SK-N-SH (cell line): ENCODE results near the gene PIGN.

Experiments used
- EP300 ChIP-seq, 2 experiments: IDR thresholded peaks; 2 replicates each; pipeline versions ENCODE4 v1.4.0 to v1.6.1; 2012; ENCODE audit warnings: borderline replicate concordance in 1 of 2, low read depth in 1 of 2, low read length in 1 of 2
- FOXJ3 ChIP-seq: sonication (generic); formaldehyde crosslinking; IDR thresholded peaks from 2 replicates; pipeline ENCODE4 v1.5.1; 2020; ENCODE audit warnings: mild to moderate bottlenecking, missing genetic modification reagents
- MXI1 ChIP-seq: IDR thresholded peaks from 2 replicates; pipeline ENCODE4 v1.6.1; 2012; ENCODE audit warnings: mild to moderate bottlenecking, low read depth, low read length, improper control_type of control experiment
- POLR2AphosphoS5 ChIP-seq: IDR thresholded peaks from 2 replicates; pipeline ENCODE4 v1.6.1; 2012; ENCODE audit warnings: low read depth, low read length
- RAD21 ChIP-seq: IDR thresholded peaks from 2 replicates; pipeline ENCODE4 v1.6.1; 2012; ENCODE audit warnings: mild to moderate bottlenecking, low read length
- RCOR1 ChIP-seq: fragments of 150-350 bp; IDR thresholded peaks from 2 replicates; pipeline ENCODE4 v1.6.1; 2017; ENCODE audit warnings: antibody characterized with exemption, low read length
- SIN3A ChIP-seq: IDR thresholded peaks from 2 replicates; pipeline ENCODE4 v1.6.1; 2012; ENCODE audit warnings: low read depth, mild to moderate bottlenecking, low read length, moderate library complexity, borderline replicate concordance
- TF ChIP-seq, protein P1 (sequence below): fragments of 200-600 bp; sonication (generic); IDR thresholded peaks from 2 replicates; pipeline ENCODE4 v1.6.1; 2017; ENCODE audit warnings: antibody characterized with exemption, mild to moderate bottlenecking, moderate library complexity
- TF ChIP-seq, protein P2 (sequence below): fragments of 150-350 bp; IDR thresholded peaks from 2 replicates; pipeline ENCODE4 v1.6.1; 2017; ENCODE audit warnings: antibody characterized with exemption, low read length, low read depth, borderline replicate concordance
- TF ChIP-seq, protein P3 (sequence below): IDR thresholded peaks from 2 replicates; pipeline ENCODE4 v1.6.1; 2012; ENCODE audit warnings: mild to moderate bottlenecking, low read depth, low read length, moderate library complexity
- TF ChIP-seq, protein P4 (sequence below): IDR thresholded peaks from 2 replicates; pipeline ENCODE4; 2012

DNA sequence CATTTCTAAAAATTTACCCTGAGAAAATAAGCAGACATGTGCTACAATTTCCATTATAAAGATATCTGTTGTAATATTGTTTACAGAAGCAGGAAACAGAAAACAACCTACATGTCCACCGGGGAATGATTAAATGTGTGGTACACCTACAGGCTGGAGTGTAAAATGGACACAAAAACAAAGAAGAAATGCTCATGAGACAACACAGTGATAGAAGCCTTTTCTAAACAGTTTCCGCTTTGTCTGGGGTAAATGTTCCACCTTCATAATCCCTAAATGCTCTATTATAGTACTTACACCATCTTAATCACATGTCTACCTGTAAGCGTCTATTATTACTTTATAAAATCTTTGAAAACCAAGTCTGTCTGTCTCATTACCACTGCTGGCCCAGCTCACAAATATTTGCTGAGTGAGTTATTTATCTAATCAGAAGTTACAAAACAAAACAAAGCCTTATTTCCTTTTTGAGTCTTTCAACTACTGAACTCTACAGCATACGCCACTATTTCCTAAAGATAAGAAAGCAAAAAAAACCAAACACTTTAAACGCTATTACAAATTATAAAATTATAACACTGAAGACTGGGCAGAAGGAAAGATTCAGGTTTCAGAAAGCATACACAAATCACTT is 95.3 kb downstream of the PIGN start:
- TF ChIP-seq RAD21 (no peak), MXI1 (no peak), SIN3A (no peak), FOXJ3 (CRISPR knock-in tag) (no peak), RCOR1 (no peak), EP300 (IDR thresholded peaks at IDR 0.05; ENCODE audit: borderline replicate concordance in 1 of 2, low read depth in 1 of 2, low read length in 1 of 2) (no peak), POLR2AphosphoS5 (no peak)
- TF ChIP-seq, protein P1, sequence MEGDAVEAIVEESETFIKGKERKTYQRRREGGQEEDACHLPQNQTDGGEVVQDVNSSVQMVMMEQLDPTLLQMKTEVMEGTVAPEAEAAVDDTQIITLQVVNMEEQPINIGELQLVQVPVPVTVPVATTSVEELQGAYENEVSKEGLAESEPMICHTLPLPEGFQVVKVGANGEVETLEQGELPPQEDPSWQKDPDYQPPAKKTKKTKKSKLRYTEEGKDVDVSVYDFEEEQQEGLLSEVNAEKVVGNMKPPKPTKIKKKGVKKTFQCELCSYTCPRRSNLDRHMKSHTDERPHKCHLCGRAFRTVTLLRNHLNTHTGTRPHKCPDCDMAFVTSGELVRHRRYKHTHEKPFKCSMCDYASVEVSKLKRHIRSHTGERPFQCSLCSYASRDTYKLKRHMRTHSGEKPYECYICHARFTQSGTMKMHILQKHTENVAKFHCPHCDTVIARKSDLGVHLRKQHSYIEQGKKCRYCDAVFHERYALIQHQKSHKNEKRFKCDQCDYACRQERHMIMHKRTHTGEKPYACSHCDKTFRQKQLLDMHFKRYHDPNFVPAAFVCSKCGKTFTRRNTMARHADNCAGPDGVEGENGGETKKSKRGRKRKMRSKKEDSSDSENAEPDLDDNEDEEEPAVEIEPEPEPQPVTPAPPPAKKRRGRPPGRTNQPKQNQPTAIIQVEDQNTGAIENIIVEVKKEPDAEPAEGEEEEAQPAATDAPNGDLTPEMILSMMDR = no peak
- TF ChIP-seq, protein P2, sequence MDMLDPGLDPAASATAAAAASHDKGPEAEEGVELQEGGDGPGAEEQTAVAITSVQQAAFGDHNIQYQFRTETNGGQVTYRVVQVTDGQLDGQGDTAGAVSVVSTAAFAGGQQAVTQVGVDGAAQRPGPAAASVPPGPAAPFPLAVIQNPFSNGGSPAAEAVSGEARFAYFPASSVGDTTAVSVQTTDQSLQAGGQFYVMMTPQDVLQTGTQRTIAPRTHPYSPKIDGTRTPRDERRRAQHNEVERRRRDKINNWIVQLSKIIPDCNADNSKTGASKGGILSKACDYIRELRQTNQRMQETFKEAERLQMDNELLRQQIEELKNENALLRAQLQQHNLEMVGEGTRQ = no peak
- TF ChIP-seq, protein P3, sequence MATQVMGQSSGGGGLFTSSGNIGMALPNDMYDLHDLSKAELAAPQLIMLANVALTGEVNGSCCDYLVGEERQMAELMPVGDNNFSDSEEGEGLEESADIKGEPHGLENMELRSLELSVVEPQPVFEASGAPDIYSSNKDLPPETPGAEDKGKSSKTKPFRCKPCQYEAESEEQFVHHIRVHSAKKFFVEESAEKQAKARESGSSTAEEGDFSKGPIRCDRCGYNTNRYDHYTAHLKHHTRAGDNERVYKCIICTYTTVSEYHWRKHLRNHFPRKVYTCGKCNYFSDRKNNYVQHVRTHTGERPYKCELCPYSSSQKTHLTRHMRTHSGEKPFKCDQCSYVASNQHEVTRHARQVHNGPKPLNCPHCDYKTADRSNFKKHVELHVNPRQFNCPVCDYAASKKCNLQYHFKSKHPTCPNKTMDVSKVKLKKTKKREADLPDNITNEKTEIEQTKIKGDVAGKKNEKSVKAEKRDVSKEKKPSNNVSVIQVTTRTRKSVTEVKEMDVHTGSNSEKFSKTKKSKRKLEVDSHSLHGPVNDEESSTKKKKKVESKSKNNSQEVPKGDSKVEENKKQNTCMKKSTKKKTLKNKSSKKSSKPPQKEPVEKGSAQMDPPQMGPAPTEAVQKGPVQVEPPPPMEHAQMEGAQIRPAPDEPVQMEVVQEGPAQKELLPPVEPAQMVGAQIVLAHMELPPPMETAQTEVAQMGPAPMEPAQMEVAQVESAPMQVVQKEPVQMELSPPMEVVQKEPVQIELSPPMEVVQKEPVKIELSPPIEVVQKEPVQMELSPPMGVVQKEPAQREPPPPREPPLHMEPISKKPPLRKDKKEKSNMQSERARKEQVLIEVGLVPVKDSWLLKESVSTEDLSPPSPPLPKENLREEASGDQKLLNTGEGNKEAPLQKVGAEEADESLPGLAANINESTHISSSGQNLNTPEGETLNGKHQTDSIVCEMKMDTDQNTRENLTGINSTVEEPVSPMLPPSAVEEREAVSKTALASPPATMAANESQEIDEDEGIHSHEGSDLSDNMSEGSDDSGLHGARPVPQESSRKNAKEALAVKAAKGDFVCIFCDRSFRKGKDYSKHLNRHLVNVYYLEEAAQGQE = no peak
- TF ChIP-seq, protein P4, sequence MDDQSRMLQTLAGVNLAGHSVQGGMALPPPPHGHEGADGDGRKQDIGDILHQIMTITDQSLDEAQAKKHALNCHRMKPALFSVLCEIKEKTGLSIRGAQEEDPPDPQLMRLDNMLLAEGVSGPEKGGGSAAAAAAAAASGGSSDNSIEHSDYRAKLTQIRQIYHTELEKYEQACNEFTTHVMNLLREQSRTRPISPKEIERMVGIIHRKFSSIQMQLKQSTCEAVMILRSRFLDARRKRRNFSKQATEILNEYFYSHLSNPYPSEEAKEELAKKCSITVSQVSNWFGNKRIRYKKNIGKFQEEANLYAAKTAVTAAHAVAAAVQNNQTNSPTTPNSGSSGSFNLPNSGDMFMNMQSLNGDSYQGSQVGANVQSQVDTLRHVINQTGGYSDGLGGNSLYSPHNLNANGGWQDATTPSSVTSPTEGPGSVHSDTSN = no peak
